Kidney epithelial cell (primary cell): ENCODE data around the gene BEND7. TPM values are rescaled to one million over a fixed set of nuclear protein-coding genes. Genes with fewer than 3 reads are reported as not detected.

Experiments used
- DNase-seq: peaks from one replicate; pipeline ENCODE4 v3.0.0-alpha.2; 2010; ENCODE audit warnings: low read depth
- H3K27me3 ChIP-seq: 2 replicates; pipeline ENCODE4 v1.6.0; 2011; ENCODE audit warnings: low read length; ENCODE audit not compliant: control insufficient read depth, insufficient read depth
- H3K36me3 ChIP-seq: 2 replicates; pipeline ENCODE4 v1.5.1; 2011; ENCODE audit warnings: low read length; ENCODE audit not compliant: control insufficient read depth, insufficient read depth
- H3K4me3 ChIP-seq: 2 replicates; pipeline ENCODE4 v1.5.1; 2011; ENCODE audit warnings: low read depth, mild to moderate bottlenecking, control low read depth, low read length
- CTCF ChIP-seq: IDR thresholded peaks from 2 replicates; pipeline ENCODE4 v1.5.1; 2011; ENCODE audit warnings: mild to moderate bottlenecking, moderate library complexity, low read length, control low read depth, inconsistent platforms; ENCODE audit not compliant: insufficient read depth, poor library complexity, severe bottlenecking
- total RNA-seq: library from RNA; depleted of rRNA; stranded (reverse); fragments of >200 nt; gene quantifications from 2 replicates; pipeline ENCODE4 v1.2.3, GENCODE V29; 2015

Gene BEND7
- total RNA-seq, 1 donor from 2014 or later, result 31.5 TPM

GRCh38 chr10:13472359-13472758, 56.5 kb downstream of the BEND7 start:
- DNase-seq, result no peak
- no peaks in the 10 kb centered on the region for H3K36me3 ChIP-seq
- no peak for TF ChIP-seq CTCF
- H3K27me3 ChIP-seq, result no peaks in the 10 kb centered on the region
- H3K4me3 ChIP-seq, result no peak overlapping the region

- TF ChIP-seq CTCF, result no peak
- no peaks in the 10 kb centered on the region for H3K27me3 ChIP-seq
- no peaks in the 10 kb centered on the region for H3K36me3 ChIP-seq
Observed at GRCh38 chr10:13470270-13470669, 58.5 kb downstream of the BEND7 start.

GRCh38 chr10:13462551-13462950, 66.3 kb downstream of the BEND7 start:
- no peak for DNase-seq
- H3K4me3 ChIP-seq, result no peak overlapping the region

More at GRCh38 chr10:13470270-13470669, 58.5 kb downstream of the BEND7 start:
- no peak overlapping the region for H3K4me3 ChIP-seq
- no peak for DNase-seq

GRCh38 chr10:13458687-13459012, 70.2 kb downstream of the BEND7 start:
- TF ChIP-seq CTCF, result no peak
- no peaks in the 10 kb centered on the region for H3K27me3 ChIP-seq
- no peak overlapping the region for H3K4me3 ChIP-seq
- DNase-seq, result no peak
- H3K36me3 ChIP-seq, result no peaks in the 10 kb centered on the region

More at GRCh38 chr10:13462551-13462950, 66.3 kb downstream of the BEND7 start:
- Histone ChIP-seq H3K27me3 (no peaks in the 10 kb centered on the region), H3K36me3 (no peaks in the 10 kb centered on the region)
- TF ChIP-seq CTCF, result no peak

GRCh38 chr10:13457958-13458686, 70.7 kb downstream of the BEND7 start:
- no peak overlapping the region for H3K4me3 ChIP-seq
- no peak for DNase-seq
- no peak for TF ChIP-seq CTCF
- H3K27me3 ChIP-seq, result no peaks in the 10 kb centered on the region
- no peaks in the 10 kb centered on the region for H3K36me3 ChIP-seq

GRCh38 chr10:13453896-13454295, 74.9 kb downstream of the BEND7 start:
- DNase-seq, result no peak
- Histone ChIP-seq H3K4me3 (no peak overlapping the region), H3K36me3 (no peaks in the 10 kb centered on the region), H3K27me3 (no peaks in the 10 kb centered on the region)
- TF ChIP-seq CTCF, result no peak
